ENCODE results near the gene FAM3D. TPM values are rescaled to one million over a fixed set of nuclear protein-coding genes. Genes with fewer than 3 reads are reported as not detected.

FAM3D gene
- polyA plus RNA-seq, 1 of the 3 experiments (the other 2 are of a cell fraction), result not detected

GRCh38 chr3:58622436-58622835 is 44.1 kb downstream of the FAM3D start:
- H3K9ac ChIP-seq, result no peak overlapping the region
- no peaks in the 10 kb centered on the region for H3K9me3 ChIP-seq
- H3K27me3 ChIP-seq (ENCODE audit: insufficient read depth), result no peaks in the 10 kb centered on the region
- no peak for DNase-seq
- no peak overlapping the region for H2AFZ ChIP-seq (ENCODE audit: low read depth)
- H3F3A ChIP-seq (replicated peaks; ENCODE audit: insufficient read depth), result no peaks in the 10 kb centered on the region
- no peaks in the 10 kb centered on the region for H4K20me1 ChIP-seq (ENCODE audit: insufficient read depth)
- POLR2A ChIA-PET, result no interaction called here
- no peak overlapping the region for H3K27ac ChIP-seq (ENCODE audit: low read depth in 2 of 2, low read length in 1 of 2)
- CTCF ChIA-PET, result interaction anchor here (0.9 to 16.4 kb wide), 7 partner anchors 9 to 322 kb away, joined by 3 to 446 read pairs (median 3); partner anchors contain the start of gene FAM107A
- no peaks in the 10 kb centered on the region for H3K36me3 ChIP-seq (replicated peaks in 1 of 2; ENCODE audit: control insufficient read depth in 1 of 2, insufficient read depth in 2 of 2, low read length in 1 of 2)
- no peaks in the 10 kb centered on the region for H3K9me2 ChIP-seq
- no peaks in the 10 kb centered on the region for H3K79me2 ChIP-seq (ENCODE audit: insufficient read depth)
- 83% methylated on average over 4 of the region's 4 CpGs for WGBS (ENCODE audit: low lambda C conversion rate)
- H3K4me3 ChIP-seq (ENCODE audit: low read depth in 2 of 2, low read length in 1 of 2), result no peak overlapping the region
- no peak for TF ChIP-seq CHD2 (IDR thresholded peaks at IDR 0.05; ENCODE audit: low read length, partially characterized antibody)
- no peak for TF ChIP-seq MEF2A (IDR thresholded peaks at IDR 0.05; ENCODE audit: borderline replicate concordance, low read depth)
- no peak for TF ChIP-seq FOXJ3 (CRISPR knock-in tag; IDR thresholded peaks at IDR 0.05)
- no peak for TF ChIP-seq GABPA (IDR thresholded peaks at IDR 0.05; ENCODE audit: low read depth)
- TF ChIP-seq USF1 (IDR thresholded peaks at IDR 0.05; ENCODE audit: borderline replicate concordance, low read depth), result no peak
- TF ChIP-seq RXRA (IDR thresholded peaks at IDR 0.05; ENCODE audit: borderline replicate concordance, low read depth), result no peak
- no peak for TF ChIP-seq MXI1 (IDR thresholded peaks at IDR 0.05; ENCODE audit: low read depth, low read length)
- no peak for TF ChIP-seq JUND (IDR thresholded peaks at IDR 0.05)
- TF ChIP-seq GATA2 (CRISPR knock-in tag; IDR thresholded peaks at IDR 0.05), result no peak
- TF ChIP-seq NRF1 (IDR thresholded peaks at IDR 0.05; ENCODE audit: low read depth, low read length), result no peak
- H3K4me2 ChIP-seq, result no peak overlapping the region
- peaks cover 3 to 13% of the 10 kb centered on the region in 2 experiments; a peak in 2 of 4 replicates for H3K4me1 ChIP-seq (ENCODE audit: control insufficient read depth in 1 of 2, insufficient read depth in 2 of 2, low read depth in 1 of 2, low read length in 1 of 2)

GRCh38 chr3:58621086-58621830 is 45.3 kb downstream of the FAM3D start:
- CTCF ChIA-PET, result interaction anchor here (0.9 to 16.4 kb wide), 7 partner anchors 9 to 71 kb away, joined by 3 to 446 read pairs (median 6); partner anchors contain the start of gene FAM107A
- Histone ChIP-seq H3K9me3 (no peaks in the 10 kb centered on the region), H3K4me2 (no peak overlapping the region), H2AFZ (ENCODE audit: low read depth) (no peak overlapping the region), H3K9me2 (no peaks in the 10 kb centered on the region), H3K36me3 (replicated peaks in 1 of 2; ENCODE audit: control insufficient read depth in 1 of 2, insufficient read depth in 2 of 2, low read length in 1 of 2) (no peaks in the 10 kb centered on the region), H3F3A (replicated peaks; ENCODE audit: insufficient read depth) (no peaks in the 10 kb centered on the region), H3K79me2 (ENCODE audit: insufficient read depth) (no peaks in the 10 kb centered on the region), H4K20me1 (ENCODE audit: insufficient read depth) (no peaks in the 10 kb centered on the region), H3K27ac (ENCODE audit: low read depth in 2 of 2, low read length in 1 of 2) (no peak overlapping the region), H3K9ac (no peak overlapping the region), H3K4me3 (ENCODE audit: low read depth in 2 of 2, low read length in 1 of 2) (no peak overlapping the region), H3K4me1 (ENCODE audit: control insufficient read depth in 1 of 2, insufficient read depth in 2 of 2, low read depth in 1 of 2, low read length in 1 of 2) (peaks cover 0 to 3% of the 10 kb centered on the region in 2 experiments; a peak in 1 of 4 replicates), H3K27me3 (ENCODE audit: insufficient read depth) (no peaks in the 10 kb centered on the region)
- 87% methylated on average over 6 of the region's 6 CpGs for WGBS (ENCODE audit: low lambda C conversion rate)
- DNase-seq, result no peak
- POLR2A ChIA-PET, result no interaction called here
- no peak for TF ChIP-seq SIN3A (IDR thresholded peaks at IDR 0.05; ENCODE audit: borderline replicate concordance, low read depth, low read length)
- TF ChIP-seq NRF1 (IDR thresholded peaks at IDR 0.05; ENCODE audit: low read depth, low read length), result no peak
- TF ChIP-seq MEF2A (IDR thresholded peaks at IDR 0.05; ENCODE audit: borderline replicate concordance, low read depth), result no peak
- no peak for TF ChIP-seq RXRA (IDR thresholded peaks at IDR 0.05; ENCODE audit: borderline replicate concordance, low read depth)
- no peak for TF ChIP-seq PBX3 (IDR thresholded peaks at IDR 0.05)
- no peak for TF ChIP-seq POLR2AphosphoS5 (IDR thresholded peaks at IDR 0.05; ENCODE audit: low read depth, low read length)
- TF ChIP-seq EP300 (IDR thresholded peaks at IDR 0.05; ENCODE audit: borderline replicate concordance in 1 of 2, low read depth in 1 of 2, low read length in 1 of 2), result no peak
- no peak for TF ChIP-seq RAD21 (IDR thresholded peaks at IDR 0.05; ENCODE audit: low read length)
- TF ChIP-seq GATA2 (CRISPR knock-in tag; IDR thresholded peaks at IDR 0.05), result no peak
- no peak for TF ChIP-seq REST (IDR thresholded peaks at IDR 0.05; ENCODE audit: low read depth, low read length)
- no peak for TF ChIP-seq TAF1 (IDR thresholded peaks at IDR 0.05; ENCODE audit: borderline replicate concordance, low read depth, low read length)
- no peak for TF ChIP-seq MAX (IDR thresholded peaks at IDR 0.05; ENCODE audit: low read depth)
- no peak for TF ChIP-seq IRF3 (IDR thresholded peaks at IDR 0.05; ENCODE audit: low read depth, low read length)

Measured in SK-N-SH (cell line).